Breast epithelium (tissue), 4 donors: Measurements from ENCODE around the gene PTPRN2. TPM values are rescaled to one million over a fixed set of nuclear protein-coding genes. Genes with fewer than 3 reads are reported as not detected.

ENCODE experiments used
- DNase-seq, 2 donors: peaks; one replicate each; pipeline ENCODE4 v3.0.0-alpha.2; 2019; ENCODE audit warnings: low spot score in 2 of 2
- H3K27ac ChIP-seq, 2 donors: fragments of 200-600 bp; sonication (generic) in 1 of 2; one replicate each; pipeline ENCODE4 v1.5.1; 2016 to 2019; ENCODE audit warnings: mild to moderate bottlenecking in 1 of 2
- H3K27me3 ChIP-seq, 2 donors: fragments of 200-600 bp; sonication (generic) in 1 of 2; one replicate each; pipeline versions ENCODE4 v1.5.1 to v1.6.0; 2017 to 2019; ENCODE audit warnings: control low read depth in 1 of 2, mild to moderate bottlenecking in 1 of 2
- H3K36me3 ChIP-seq: fragments of 200-600 bp; one replicate; pipeline ENCODE4 v1.5.1; 2019
- H3K4me1 ChIP-seq, 2 donors: fragments of 200-600 bp; sonication (generic); one replicate each; pipeline ENCODE4 v1.5.1; 2016 to 2019; ENCODE audit warnings: control low read depth in 1 of 2
- H3K4me3 ChIP-seq, 3 donors: fragments of 200-600 bp; sonication (generic); 1 replicate in 2 of 3; 2 replicates in 1 of 3; pipeline ENCODE4 v1.5.1; 2016 to 2019; ENCODE audit warnings: mild to moderate bottlenecking in 3 of 3, moderate library complexity in 2 of 3
- H3K9me3 ChIP-seq, 2 donors: fragments of 200-600 bp; sonication (generic) in 1 of 2; one replicate each; pipeline ENCODE4 v1.5.1; 2016 to 2019; ENCODE audit warnings: control low read depth in 1 of 2
- POLR2A ChIP-seq: fragments of 450-650 bp; IDR thresholded peaks from one replicate; pipeline ENCODE4 v1.6.1; 2016; ENCODE audit warnings: antibody characterized with exemption, mild to moderate bottlenecking, moderate library complexity
- POLR2AphosphoS5 ChIP-seq, 3 donors: sonication (generic); formaldehyde crosslinking; IDR thresholded peaks; one replicate each; pipeline ENCODE4 v1.6.1; 2017; ENCODE audit warnings: antibody characterized with exemption in 3 of 3
- intact Hi-C: fragments of 100-400 bp; cut with DNase I; formaldehyde crosslinking; loops from one replicate; pipeline ENCODE4 v1.15.1; 2023; ENCODE audit warnings: low total_unique reads
- total RNA-seq, 3 donors: library from RNA; depleted of rRNA; stranded (reverse); fragments of >200 nt; gene quantifications; one replicate each; pipeline ENCODE4 v1.1.0, GENCODE V29; 2016
- TF ChIP-seq, protein P1 (sequence below), 3 donors: fragments of 450-650 bp; IDR thresholded peaks; one replicate each; pipeline ENCODE4 v1.5.1; 2016 to 2017; ENCODE audit warnings: antibody characterized with exemption in 3 of 3, mild to moderate bottlenecking in 3 of 3, moderate library complexity in 3 of 3

Gene PTPRN2
- total RNA-seq, 3 donors from 2014 or later: 1.6 to 2.2 (median 2.2) TPM

DNA sequence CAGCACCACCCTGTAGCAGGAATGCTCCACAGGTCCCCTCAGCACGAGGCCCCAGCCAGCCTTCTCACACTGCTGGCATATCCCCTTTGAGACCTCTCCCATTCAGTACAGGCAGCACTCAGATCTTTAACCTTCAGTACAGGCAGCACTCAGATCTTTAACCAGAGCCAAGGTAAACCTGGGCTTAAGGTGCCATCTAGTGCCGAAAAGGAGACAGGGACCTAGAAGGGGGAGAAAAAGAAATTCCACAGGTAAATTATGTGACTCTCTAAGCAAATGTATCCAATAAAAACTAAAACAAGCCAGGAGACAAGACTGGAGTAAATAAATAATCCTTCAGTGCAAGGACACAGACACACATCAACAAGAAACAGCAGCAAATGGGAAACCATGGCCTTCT, 358.6 kb downstream of the PTPRN2 start:
- Histone ChIP-seq H3K27ac (no peak overlapping the region), H3K36me3 (no peaks in the 10 kb centered on the region), H3K4me1 (no peaks in the 10 kb centered on the region), H3K9me3 (peaks cover 0 to 44% of the 10 kb centered on the region in 2 donors), H3K27me3 (peaks cover 0 to 4% of the 10 kb centered on the region in 2 donors), H3K4me3 (no peak overlapping the region)
- DNase-seq: no peak
- TF ChIP-seq, protein P1, sequence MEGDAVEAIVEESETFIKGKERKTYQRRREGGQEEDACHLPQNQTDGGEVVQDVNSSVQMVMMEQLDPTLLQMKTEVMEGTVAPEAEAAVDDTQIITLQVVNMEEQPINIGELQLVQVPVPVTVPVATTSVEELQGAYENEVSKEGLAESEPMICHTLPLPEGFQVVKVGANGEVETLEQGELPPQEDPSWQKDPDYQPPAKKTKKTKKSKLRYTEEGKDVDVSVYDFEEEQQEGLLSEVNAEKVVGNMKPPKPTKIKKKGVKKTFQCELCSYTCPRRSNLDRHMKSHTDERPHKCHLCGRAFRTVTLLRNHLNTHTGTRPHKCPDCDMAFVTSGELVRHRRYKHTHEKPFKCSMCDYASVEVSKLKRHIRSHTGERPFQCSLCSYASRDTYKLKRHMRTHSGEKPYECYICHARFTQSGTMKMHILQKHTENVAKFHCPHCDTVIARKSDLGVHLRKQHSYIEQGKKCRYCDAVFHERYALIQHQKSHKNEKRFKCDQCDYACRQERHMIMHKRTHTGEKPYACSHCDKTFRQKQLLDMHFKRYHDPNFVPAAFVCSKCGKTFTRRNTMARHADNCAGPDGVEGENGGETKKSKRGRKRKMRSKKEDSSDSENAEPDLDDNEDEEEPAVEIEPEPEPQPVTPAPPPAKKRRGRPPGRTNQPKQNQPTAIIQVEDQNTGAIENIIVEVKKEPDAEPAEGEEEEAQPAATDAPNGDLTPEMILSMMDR (IDR thresholded peaks at IDR 0.05): no peak
- intact Hi-C loops: loop anchor here (1.0 kb wide), 1 partner anchor 43 kb away; no protein-coding TSS in a partner anchor

DNA sequence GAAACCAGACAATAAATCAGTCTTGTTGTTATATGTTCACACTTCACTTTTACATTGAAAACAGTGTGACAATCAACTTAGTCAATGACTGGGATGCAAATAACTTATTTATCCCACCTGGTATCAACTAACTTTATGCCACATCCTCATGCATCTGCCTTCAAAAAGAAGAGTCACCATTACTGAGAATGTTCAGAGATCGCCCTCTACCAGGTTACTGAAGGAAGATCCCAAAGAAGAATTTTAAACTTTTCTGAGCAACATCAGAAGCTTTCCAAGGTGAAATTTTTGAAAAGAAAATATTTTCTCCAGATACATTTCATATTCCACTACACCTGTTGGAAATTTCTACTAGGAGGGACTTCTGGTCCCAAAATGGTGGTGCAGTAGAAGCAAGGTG, 359.5 kb downstream of the PTPRN2 start:
- H3K36me3 ChIP-seq: no peaks in the 10 kb centered on the region
- no peak overlapping the region for H3K4me3 ChIP-seq
- H3K4me1 ChIP-seq: no peaks in the 10 kb centered on the region
- H3K9me3 ChIP-seq: peaks cover 0 to 37% of the 10 kb centered on the region in 2 donors
- peaks cover 0 to 4% of the 10 kb centered on the region in 2 donors for H3K27me3 ChIP-seq
- no peak for DNase-seq
- TF ChIP-seq POLR2A (no peak), POLR2AphosphoS5 (IDR thresholded peaks at IDR 0.05) (no peak)
- TF ChIP-seq, protein P1 (IDR thresholded peaks at IDR 0.05): no peak
- intact Hi-C loops: no loop called here
- no peak overlapping the region for H3K27ac ChIP-seq

DNA sequence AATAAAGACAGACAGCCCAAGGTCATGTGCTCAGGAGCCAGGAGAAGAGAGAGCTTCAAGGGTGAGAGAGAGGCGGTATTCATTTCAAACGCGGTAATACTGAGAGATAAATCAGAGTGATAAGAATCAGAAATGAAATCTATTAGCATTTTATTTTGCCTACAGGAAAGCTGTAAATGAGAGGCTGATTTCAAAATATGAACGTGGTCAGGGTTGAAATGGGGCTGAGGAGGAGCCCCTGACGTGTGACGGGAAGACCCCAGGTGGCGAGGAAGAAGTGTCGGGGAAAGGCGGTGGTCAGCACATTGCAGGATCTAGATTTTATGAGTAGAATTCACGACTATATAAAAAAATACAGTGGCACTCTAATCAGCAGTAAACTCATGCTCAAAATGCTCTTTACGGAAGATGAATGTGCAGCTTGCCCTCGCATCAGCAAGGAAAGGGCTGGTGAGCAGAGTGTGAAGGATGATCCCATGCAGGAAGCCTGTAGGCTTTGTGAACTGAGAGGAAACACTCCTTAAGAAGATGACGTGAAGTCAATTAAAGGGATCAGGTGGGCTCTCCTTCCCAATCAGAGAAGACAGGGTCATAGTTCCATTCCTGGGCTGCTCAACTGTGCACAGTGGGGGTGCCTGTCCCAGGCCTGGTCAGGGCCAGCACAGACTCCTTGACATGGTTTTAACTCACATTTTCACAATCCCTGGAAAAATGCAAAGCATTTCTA, 360.2 kb downstream of the PTPRN2 start:
- peaks cover 0 to 4% of the 10 kb centered on the region in 2 donors for H3K27me3 ChIP-seq
- H3K36me3 ChIP-seq: no peaks in the 10 kb centered on the region
- intact Hi-C loops: no loop called here
- H3K27ac ChIP-seq: no peak overlapping the region
- no peak for TF ChIP-seq POLR2AphosphoS5 (IDR thresholded peaks at IDR 0.05)
- TF ChIP-seq, protein P1 (IDR thresholded peaks at IDR 0.05): no peak
- TF ChIP-seq POLR2A: no peak
- H3K4me1 ChIP-seq: no peaks in the 10 kb centered on the region
- H3K4me3 ChIP-seq: no peak overlapping the region
- no peak for DNase-seq
- peaks cover 0 to 35% of the 10 kb centered on the region in 2 donors for H3K9me3 ChIP-seq

DNA sequence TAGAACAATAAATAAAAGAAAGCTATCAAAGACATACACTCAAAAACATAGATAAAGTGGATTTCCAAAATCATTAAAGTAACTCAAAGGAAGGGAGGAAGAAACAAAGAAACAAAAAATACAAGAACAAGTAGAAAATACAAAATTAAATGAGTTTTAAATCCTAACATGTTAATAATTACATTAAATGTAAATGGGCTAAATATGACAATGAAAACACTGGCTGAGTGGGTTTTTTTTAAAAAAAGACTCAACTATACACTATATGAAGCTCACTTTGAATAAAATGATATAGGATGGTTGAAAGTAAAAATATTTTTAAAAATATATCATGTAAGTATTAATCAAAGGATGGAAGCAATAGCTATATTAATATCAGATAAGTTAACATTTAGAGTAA, 371.4 kb downstream of the PTPRN2 start:
- Histone ChIP-seq H3K36me3 (no peaks in the 10 kb centered on the region), H3K4me1 (no peaks in the 10 kb centered on the region), H3K9me3 (peaks cover 0 to 25% of the 10 kb centered on the region in 2 donors), H3K4me3 (no peak overlapping the region), H3K27ac (no peak overlapping the region), H3K27me3 (no peaks in the 10 kb centered on the region)
- intact Hi-C loops: no loop called here
- no peak for DNase-seq
- TF ChIP-seq POLR2A (no peak), POLR2AphosphoS5 (IDR thresholded peaks at IDR 0.05) (no peak)
- TF ChIP-seq, protein P1 (IDR thresholded peaks at IDR 0.05): no peak

DNA sequence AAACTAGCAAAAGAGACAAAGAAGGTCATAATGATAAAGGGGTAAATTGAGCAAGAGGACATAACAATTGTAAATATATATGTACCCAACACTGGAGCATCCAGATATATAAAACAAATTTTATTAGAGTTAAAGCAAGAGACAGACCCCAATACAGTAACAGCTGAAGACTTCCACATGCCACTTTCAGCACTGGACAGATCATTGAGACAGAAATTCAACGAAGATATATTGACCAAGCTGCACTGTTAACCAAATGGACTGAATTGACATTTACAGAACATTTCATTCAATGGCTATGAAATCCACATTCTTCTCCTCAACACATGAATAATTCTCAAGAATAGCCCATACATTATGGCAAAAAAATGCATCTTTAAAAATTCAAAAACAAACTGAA, 378.2 kb downstream of the PTPRN2 start:
- no peak overlapping the region for H3K27ac ChIP-seq
- peaks cover 0 to 25% of the 10 kb centered on the region in 2 donors for H3K9me3 ChIP-seq
- no peak overlapping the region for H3K4me3 ChIP-seq
- no peaks in the 10 kb centered on the region for H3K36me3 ChIP-seq
- H3K4me1 ChIP-seq: no peaks in the 10 kb centered on the region
- DNase-seq: no peak
- TF ChIP-seq, protein P1 (IDR thresholded peaks at IDR 0.05): no peak
- TF ChIP-seq POLR2A (no peak), POLR2AphosphoS5 (IDR thresholded peaks at IDR 0.05) (no peak)
- peaks cover 0 to 4% of the 10 kb centered on the region in 2 donors for H3K27me3 ChIP-seq
- intact Hi-C loops: no loop called here
